Fibroblast of lung (primary cell): ENCODE results near the gene LAX1. TPM values are rescaled to one million over a fixed set of nuclear protein-coding genes. Genes with fewer than 3 reads are reported as not detected.
"Not testable (repeated sequence)": the region's sequence is repeated elsewhere in the genome, so short reads cannot be mapped to it uniquely, and the experiment has no call there.

Experiments
- DNase-seq, 2 donors: peaks; one replicate each; pipeline versions ENCODE4 v3.0.0 to v3.0.0-alpha.2; 2010; ENCODE audit warnings: low read depth in 2 of 2
- H2AFZ ChIP-seq: 2 replicates; pipeline ENCODE4 v1.5.1; 2012; ENCODE audit warnings: low read length, control low read depth, inconsistent platforms
- H3K27ac ChIP-seq: 2 replicates; pipeline ENCODE4 v1.5.1; 2011; ENCODE audit warnings: low read length, control low read depth; ENCODE audit not compliant: insufficient read depth
- H3K27me3 ChIP-seq: 2 replicates; pipeline ENCODE4 v1.5.1; 2011; ENCODE audit warnings: mild to moderate bottlenecking, low read length; ENCODE audit not compliant: control insufficient read depth, insufficient read depth
- H3K36me3 ChIP-seq: 2 replicates; pipeline ENCODE4 v1.5.1; 2011; ENCODE audit warnings: low read length; ENCODE audit not compliant: control insufficient read depth, insufficient read depth
- H3K4me1 ChIP-seq: 2 replicates; pipeline ENCODE4 v1.5.1; 2011; ENCODE audit warnings: low read length; ENCODE audit not compliant: control insufficient read depth, insufficient read depth; ENCODE audit errors: extremely low read depth
- H3K4me2 ChIP-seq: 2 replicates; pipeline ENCODE4 v1.5.1; 2011; ENCODE audit warnings: low read length, control low read depth; ENCODE audit not compliant: insufficient read depth; ENCODE audit errors: extremely low read depth
- H3K4me3 ChIP-seq, 4 experiments: fragments of 200-600 bp in 1 of 4; sonication (generic) in 1 of 4; replicated peaks in 1 of 4; 2 replicates each; pipeline ENCODE4 v1.5.1; 2011 to 2016; ENCODE audit warnings: low read length in 4 of 4, low read depth in 3 of 4, mild to moderate bottlenecking in 3 of 4, control low read depth in 2 of 4, inconsistent platforms in 1 of 4, mixed read lengths in 1 of 4; ENCODE audit not compliant: insufficient read depth in 1 of 4; ENCODE audit errors: control extremely low read depth in 1 of 4
- H3K79me2 ChIP-seq: 2 replicates; pipeline ENCODE4 v1.5.1; 2012; ENCODE audit warnings: mild to moderate bottlenecking, low read length, inconsistent platforms; ENCODE audit not compliant: control insufficient read depth, insufficient read depth
- H3K9ac ChIP-seq: 2 replicates; pipeline ENCODE4 v1.5.1; 2011; ENCODE audit warnings: mild to moderate bottlenecking, low read length, control low read depth; ENCODE audit not compliant: insufficient read depth
- H3K9me3 ChIP-seq: 2 replicates; pipeline ENCODE4 v1.5.1; 2012; ENCODE audit warnings: low read depth, low read length; ENCODE audit not compliant: control insufficient read depth, insufficient read depth
- H4K20me1 ChIP-seq: 2 replicates; pipeline ENCODE4 v1.5.1; 2011; ENCODE audit warnings: low read length; ENCODE audit not compliant: control insufficient read depth, insufficient read depth; ENCODE audit errors: extremely low read depth
- EZH2 ChIP-seq: IDR thresholded peaks from 2 replicates; pipeline ENCODE4 v1.5.1; 2012; ENCODE audit warnings: low read length, control low read depth, mild to moderate bottlenecking; ENCODE audit errors: missing control alignments
- polyA plus RNA-seq, 2 donors: library from polyadenylated mRNA; depleted of rRNA in 1 of 2; stranded (reverse) in 1 of 2; unstranded in 1 of 2; fragments of >200 nt; gene quantifications; 2 replicates each; pipeline ENCODE4 v1.2.1, GENCODE V29; 2011 to 2012; ENCODE audit warnings: missing spikeins in 1 of 2
- total RNA-seq: library from RNA; depleted of rRNA; stranded (reverse); fragments of >200 nt; gene quantifications from 2 replicates; pipeline ENCODE4 v1.2.1, GENCODE V29; 2014
- TF ChIP-seq, protein P1 (sequence below), 2 donors: IDR thresholded peaks in 1 of 2; conservative IDR thresholded peaks in 1 of 2; 1 replicate in 1 of 2; 2 replicates in 1 of 2; pipeline ENCODE4 v1.5.1; 2011 to 2012; ENCODE audit warnings: low read length in 2 of 2, control low read depth in 1 of 2, inconsistent platforms in 1 of 2, low read depth in 1 of 2, mild to moderate bottlenecking in 1 of 2

The LAX1 gene
- total and polyA plus RNA-seq, 2 donors (not counting 1 experiment from before 2014, with no cell fraction given): 0.02 TPM; not detected in 1

DNA sequence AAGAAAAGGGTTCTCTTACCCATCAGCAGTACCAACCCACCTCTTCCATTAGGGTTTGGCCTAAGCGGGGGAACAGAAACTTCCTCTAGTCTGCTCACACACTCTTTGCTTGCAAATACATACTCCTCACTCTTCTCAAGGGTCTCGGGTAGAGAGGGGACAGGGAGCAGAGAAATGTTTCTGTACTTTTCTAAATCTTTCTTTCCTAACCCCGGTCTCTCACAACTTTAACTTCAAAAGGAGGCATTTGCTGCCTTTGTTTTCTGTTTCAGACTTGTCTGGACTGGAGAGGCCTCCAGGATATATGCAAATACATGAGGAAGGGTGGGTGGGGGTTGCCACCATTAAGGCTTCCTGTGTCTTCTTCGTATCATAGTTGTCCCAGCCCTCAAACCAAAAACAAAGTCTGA lies 10.5 kb upstream of the LAX1 start:
- peaks cover 2% of the 10 kb centered on the region for H3K4me1 ChIP-seq
- no peak for DNase-seq
- TF ChIP-seq EZH2: no peak
- TF ChIP-seq, protein P1, sequence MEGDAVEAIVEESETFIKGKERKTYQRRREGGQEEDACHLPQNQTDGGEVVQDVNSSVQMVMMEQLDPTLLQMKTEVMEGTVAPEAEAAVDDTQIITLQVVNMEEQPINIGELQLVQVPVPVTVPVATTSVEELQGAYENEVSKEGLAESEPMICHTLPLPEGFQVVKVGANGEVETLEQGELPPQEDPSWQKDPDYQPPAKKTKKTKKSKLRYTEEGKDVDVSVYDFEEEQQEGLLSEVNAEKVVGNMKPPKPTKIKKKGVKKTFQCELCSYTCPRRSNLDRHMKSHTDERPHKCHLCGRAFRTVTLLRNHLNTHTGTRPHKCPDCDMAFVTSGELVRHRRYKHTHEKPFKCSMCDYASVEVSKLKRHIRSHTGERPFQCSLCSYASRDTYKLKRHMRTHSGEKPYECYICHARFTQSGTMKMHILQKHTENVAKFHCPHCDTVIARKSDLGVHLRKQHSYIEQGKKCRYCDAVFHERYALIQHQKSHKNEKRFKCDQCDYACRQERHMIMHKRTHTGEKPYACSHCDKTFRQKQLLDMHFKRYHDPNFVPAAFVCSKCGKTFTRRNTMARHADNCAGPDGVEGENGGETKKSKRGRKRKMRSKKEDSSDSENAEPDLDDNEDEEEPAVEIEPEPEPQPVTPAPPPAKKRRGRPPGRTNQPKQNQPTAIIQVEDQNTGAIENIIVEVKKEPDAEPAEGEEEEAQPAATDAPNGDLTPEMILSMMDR (conservative IDR thresholded peaks at IDR 0.05 in 1 of 2, IDR thresholded peaks at IDR 0.05 in 1 of 2; ENCODE audit: low read depth in 1 of 2, low read length in 2 of 2): no peak
- H3K4me3 ChIP-seq: no peak overlapping the region
- no peaks in the 10 kb centered on the region for H4K20me1 ChIP-seq
- H3K4me2 ChIP-seq: no peak overlapping the region
- H3K27me3 ChIP-seq: no peaks in the 10 kb centered on the region
- no peak overlapping the region for H2AFZ ChIP-seq
- no peak overlapping the region for H3K9ac ChIP-seq
- no peaks in the 10 kb centered on the region for H3K79me2 ChIP-seq
- H3K9me3 ChIP-seq: no peaks in the 10 kb centered on the region
- H3K36me3 ChIP-seq: no peaks in the 10 kb centered on the region
- H3K27ac ChIP-seq: no peak overlapping the region

GRCh38 chr1:203756036-203756435 lies 8.9 kb upstream of the LAX1 start:
- Histone ChIP-seq H3K9me3 (no peaks in the 10 kb centered on the region), H3K4me3 (no peak overlapping the region), H3K27ac (no peak overlapping the region), H3K9ac (no peak overlapping the region), H3K36me3 (no peaks in the 10 kb centered on the region), H4K20me1 (no peaks in the 10 kb centered on the region), H3K4me2 (no peak overlapping the region), H3K79me2 (no peaks in the 10 kb centered on the region), H2AFZ (no peak overlapping the region), H3K4me1 (peaks cover 2% of the 10 kb centered on the region), H3K27me3 (no peaks in the 10 kb centered on the region)
- no peak for TF ChIP-seq EZH2
- TF ChIP-seq, protein P1 (conservative IDR thresholded peaks at IDR 0.05 in 1 of 2, IDR thresholded peaks at IDR 0.05 in 1 of 2; ENCODE audit: low read depth in 1 of 2, low read length in 2 of 2): no peak
- no peak for DNase-seq

DNA sequence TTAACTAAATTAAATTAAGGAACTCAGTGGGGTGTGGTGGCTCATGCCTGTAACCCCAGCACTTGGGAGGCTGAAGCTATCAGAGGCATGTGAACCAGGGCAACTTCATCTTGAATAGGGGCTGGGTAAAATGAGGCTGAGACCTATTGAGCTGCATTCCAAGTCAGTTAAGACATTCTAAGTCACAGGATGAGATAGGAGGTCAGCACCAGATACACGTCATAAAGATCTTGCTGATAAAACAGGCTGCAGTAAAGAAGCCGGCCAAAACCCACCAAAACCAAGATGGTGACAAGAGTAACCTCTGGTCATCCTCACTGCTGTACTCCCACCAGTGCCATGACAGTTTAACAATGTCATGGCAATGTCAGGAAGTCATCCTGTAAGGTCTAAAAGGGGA lies 6.2 kb upstream of the LAX1 start:
- not testable (repeated sequence) for H3K36me3 ChIP-seq, DNase-seq, H3K9me3 ChIP-seq, H3K4me1 ChIP-seq, H3K79me2 ChIP-seq, H3K4me2 ChIP-seq, H4K20me1 ChIP-seq, H3K4me3 ChIP-seq, H3K27ac ChIP-seq, H3K27me3 ChIP-seq, H2AFZ ChIP-seq, H3K9ac ChIP-seq

DNA sequence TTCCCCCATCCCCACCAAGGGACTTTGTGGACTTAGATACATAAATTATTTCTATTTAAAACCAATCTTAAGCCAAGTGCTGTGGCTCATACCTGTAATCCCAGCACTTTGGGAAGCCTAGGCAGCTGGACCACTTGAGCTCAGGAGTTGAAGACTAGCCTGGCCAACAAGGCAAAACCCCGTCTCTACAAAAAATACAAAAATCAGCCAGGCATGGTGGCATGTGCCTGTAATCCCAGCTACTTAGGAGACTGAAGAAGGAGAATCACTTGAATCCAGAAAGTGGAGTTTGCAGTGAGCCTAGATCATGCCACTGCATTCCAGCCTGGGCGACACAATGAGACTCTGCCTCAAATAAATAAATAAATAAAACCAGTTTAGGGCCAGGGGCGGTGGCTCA lies 4.5 kb upstream of the LAX1 start:
- no peak overlapping the region for H3K9ac ChIP-seq
- no peak overlapping the region for H3K4me2 ChIP-seq
- no peaks in the 10 kb centered on the region for H3K79me2 ChIP-seq
- no peak overlapping the region for H3K4me3 ChIP-seq
- H4K20me1 ChIP-seq: no peaks in the 10 kb centered on the region
- H3K4me1 ChIP-seq: no peaks in the 10 kb centered on the region
- no peak for TF ChIP-seq EZH2
- TF ChIP-seq, protein P1 (conservative IDR thresholded peaks at IDR 0.05 in 1 of 2, IDR thresholded peaks at IDR 0.05 in 1 of 2; ENCODE audit: low read depth in 1 of 2, low read length in 2 of 2): no peak
- H3K9me3 ChIP-seq: no peaks in the 10 kb centered on the region
- H3K27ac ChIP-seq: no peak overlapping the region
- H3K27me3 ChIP-seq: peaks cover 3% of the 10 kb centered on the region
- H2AFZ ChIP-seq: no peak overlapping the region
- H3K36me3 ChIP-seq: no peaks in the 10 kb centered on the region
- no peak for DNase-seq

GRCh38 chr1:203761958-203762357 lies 3.0 kb upstream of the LAX1 start:
- not testable (repeated sequence) for H3K9me3 ChIP-seq, H3K9ac ChIP-seq, H3K4me3 ChIP-seq, H2AFZ ChIP-seq, H3K27ac ChIP-seq, H3K4me1 ChIP-seq, H3K4me2 ChIP-seq, H3K79me2 ChIP-seq, H3K36me3 ChIP-seq, H4K20me1 ChIP-seq, H3K27me3 ChIP-seq
- peak in 1 of 2 donors; percentile 67 for DNase-seq
